Activated CD4-positive, alpha-beta T cell treated with anti-CD3 and anti-CD28 coated beads, Interleukin-2, amount 50 U/mL, for 24 hours (primary cell): Measurements from ENCODE around the gene ROBO1.

Source experiments
- DNase-seq, 2 donors: peaks; one replicate each; pipeline ENCODE4 v3.0.0-alpha.2; 2020; ENCODE audit warnings: low read depth in 1 of 2, low spot score in 1 of 2

The ROBO1 gene

GRCh38 chr3:79672075-79672474 is 95.7 kb downstream of the ROBO1 start:
- DNase-seq = no peak

- DNase-seq = no peak
These were observed 97.6 kb downstream of the ROBO1 start for GRCh38 chr3:79670178-79670577.

GRCh38 chr3:79664455-79664854 is 103.3 kb downstream of the ROBO1 start:
- no peak for DNase-seq

GRCh38 chr3:79661896-79662295 is 105.9 kb downstream of the ROBO1 start:
- DNase-seq = no peak

- no peak for DNase-seq
These were observed 110.7 kb downstream of the ROBO1 start for GRCh38 chr3:79657076-79657475.

- no peak for DNase-seq
These were observed 113.8 kb downstream of the ROBO1 start for GRCh38 chr3:79654019-79654418.

- DNase-seq = no peak
These were observed 114.5 kb downstream of the ROBO1 start for GRCh38 chr3:79653266-79653830.

GRCh38 chr3:79651536-79652065 is 116.2 kb downstream of the ROBO1 start:
- no peak for DNase-seq

- no peak for DNase-seq
These were observed 127.9 kb downstream of the ROBO1 start for GRCh38 chr3:79639855-79640254.

GRCh38 chr3:79636372-79636771 is 131.4 kb downstream of the ROBO1 start:
- DNase-seq = no peak

GRCh38 chr3:79632842-79633241 is 135.0 kb downstream of the ROBO1 start:
- no peak for DNase-seq

- DNase-seq = no peak
These were observed 148.9 kb downstream of the ROBO1 start for GRCh38 chr3:79618883-79619282.

GRCh38 chr3:79606414-79606813 is 161.4 kb downstream of the ROBO1 start:
- DNase-seq = no peak

- no peak for DNase-seq
These were observed 163.1 kb downstream of the ROBO1 start for GRCh38 chr3:79604681-79605080.

GRCh38 chr3:79602385-79602784 is 165.4 kb downstream of the ROBO1 start:
- DNase-seq = no peak

- no peak for DNase-seq
These were observed 169.2 kb downstream of the ROBO1 start for GRCh38 chr3:79598594-79598993.

GRCh38 chr3:79597709-79598108 is 170.1 kb downstream of the ROBO1 start:
- no peak for DNase-seq

GRCh38 chr3:79587150-79587549 is 180.6 kb downstream of the ROBO1 start:
- no peak for DNase-seq

GRCh38 chr3:79586232-79586631 is 181.6 kb downstream of the ROBO1 start:
- no peak for DNase-seq

GRCh38 chr3:79572930-79573329 is 194.9 kb downstream of the ROBO1 start:
- no peak for DNase-seq

GRCh38 chr3:79568938-79569337 is 198.9 kb downstream of the ROBO1 start:
- DNase-seq = no peak

GRCh38 chr3:79564192-79564591 is 203.6 kb downstream of the ROBO1 start:
- no peak for DNase-seq

GRCh38 chr3:79560698-79561097 is 207.1 kb downstream of the ROBO1 start:
- no peak for DNase-seq
